Measurements from ENCODE around the gene CPXM2.

DNA sequence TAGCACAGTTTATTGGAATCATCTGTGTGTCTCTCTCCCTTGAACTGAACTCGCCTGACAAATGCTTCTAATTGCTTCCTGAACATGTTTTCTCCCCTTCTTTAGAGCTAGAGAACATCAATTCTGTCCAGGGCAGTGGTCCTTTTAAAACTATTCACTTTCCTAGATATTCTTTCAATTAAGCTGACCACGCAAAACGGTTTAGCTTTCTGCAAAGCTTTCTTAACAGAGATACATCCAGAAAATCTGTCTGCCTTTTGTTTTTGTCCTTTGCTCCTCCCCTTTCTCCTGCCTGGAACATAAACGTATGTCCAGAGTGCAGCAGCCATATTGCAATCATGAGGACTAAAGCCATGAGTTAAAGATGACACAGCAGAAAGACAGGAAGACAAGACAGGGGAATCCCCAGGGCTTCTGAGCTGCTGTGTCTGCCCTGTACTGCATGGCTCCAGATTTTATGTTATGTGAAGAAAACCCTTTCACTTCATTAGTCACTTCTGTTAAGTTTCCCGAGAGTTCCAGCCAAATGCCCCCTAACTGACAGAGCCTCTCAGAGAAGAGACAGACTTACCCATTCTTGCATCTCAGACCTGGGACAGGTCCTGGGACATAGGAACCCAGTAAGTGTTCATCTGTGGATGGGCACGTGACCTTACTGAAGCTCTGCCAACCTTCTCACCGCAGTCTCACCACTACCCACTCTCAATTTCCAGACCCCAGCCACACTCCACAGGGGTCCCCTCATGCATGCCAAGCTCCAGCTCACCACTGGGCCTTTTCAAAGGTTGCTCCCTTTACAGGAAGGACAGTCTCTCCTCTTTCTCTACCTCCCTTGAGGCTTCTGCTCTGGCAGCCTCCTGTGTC is 35.0 kb upstream of the CPXM2 start:
- peak; percentile 48 for TF ChIP-seq YY1 (IDR thresholded peaks at IDR 0.05; ENCODE audit: extremely low read depth, insufficient replicate concordance, low read depth, low read length)
- no peak for TF ChIP-seq SIN3A (IDR thresholded peaks at IDR 0.05; ENCODE audit: low read depth)
- no peak for TF ChIP-seq EZH2 (IDR thresholded peaks at IDR 0.05)
- TF ChIP-seq, protein P1, sequence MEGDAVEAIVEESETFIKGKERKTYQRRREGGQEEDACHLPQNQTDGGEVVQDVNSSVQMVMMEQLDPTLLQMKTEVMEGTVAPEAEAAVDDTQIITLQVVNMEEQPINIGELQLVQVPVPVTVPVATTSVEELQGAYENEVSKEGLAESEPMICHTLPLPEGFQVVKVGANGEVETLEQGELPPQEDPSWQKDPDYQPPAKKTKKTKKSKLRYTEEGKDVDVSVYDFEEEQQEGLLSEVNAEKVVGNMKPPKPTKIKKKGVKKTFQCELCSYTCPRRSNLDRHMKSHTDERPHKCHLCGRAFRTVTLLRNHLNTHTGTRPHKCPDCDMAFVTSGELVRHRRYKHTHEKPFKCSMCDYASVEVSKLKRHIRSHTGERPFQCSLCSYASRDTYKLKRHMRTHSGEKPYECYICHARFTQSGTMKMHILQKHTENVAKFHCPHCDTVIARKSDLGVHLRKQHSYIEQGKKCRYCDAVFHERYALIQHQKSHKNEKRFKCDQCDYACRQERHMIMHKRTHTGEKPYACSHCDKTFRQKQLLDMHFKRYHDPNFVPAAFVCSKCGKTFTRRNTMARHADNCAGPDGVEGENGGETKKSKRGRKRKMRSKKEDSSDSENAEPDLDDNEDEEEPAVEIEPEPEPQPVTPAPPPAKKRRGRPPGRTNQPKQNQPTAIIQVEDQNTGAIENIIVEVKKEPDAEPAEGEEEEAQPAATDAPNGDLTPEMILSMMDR (IDR thresholded peaks at IDR 0.05 in 2 of 3, conservative IDR thresholded peaks at IDR 0.05 in 1 of 3; ENCODE audit: borderline replicate concordance in 1 of 3, insufficient read depth in 1 of 3, low read depth in 2 of 3, low read length in 2 of 3): no peak
- no peak for TF ChIP-seq ZNF274 (IDR thresholded peaks at IDR 0.05; ENCODE audit: low read depth, low read length)
- no peak for TF ChIP-seq POLR2AphosphoS5 (IDR thresholded peaks at IDR 0.05; ENCODE audit: low read depth, low read length)
- TF ChIP-seq, protein P2, sequence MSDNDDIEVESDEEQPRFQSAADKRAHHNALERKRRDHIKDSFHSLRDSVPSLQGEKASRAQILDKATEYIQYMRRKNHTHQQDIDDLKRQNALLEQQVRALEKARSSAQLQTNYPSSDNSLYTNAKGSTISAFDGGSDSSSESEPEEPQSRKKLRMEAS (IDR thresholded peaks at IDR 0.05): no peak
- no peak for TF ChIP-seq POLR2A (IDR thresholded peaks at IDR 0.05; ENCODE audit: borderline replicate concordance, extremely low read depth, insufficient read depth, insufficient read length)
- TF ChIP-seq, protein P3, sequence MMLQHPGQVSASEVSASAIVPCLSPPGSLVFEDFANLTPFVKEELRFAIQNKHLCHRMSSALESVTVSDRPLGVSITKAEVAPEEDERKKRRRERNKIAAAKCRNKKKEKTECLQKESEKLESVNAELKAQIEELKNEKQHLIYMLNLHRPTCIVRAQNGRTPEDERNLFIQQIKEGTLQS (IDR thresholded peaks at IDR 0.05): no peak
- TF ChIP-seq EZH2phosphoT487 (IDR thresholded peaks at IDR 0.05; ENCODE audit: borderline replicate concordance): no peak

Measured in HCT116 (cell line).